Measurements from ENCODE around the gene PPIP5K2.
A peak's percentile ranks its signal among the peaks of the same experiment; 100 is the strongest.

Gene PPIP5K2

GRCh38 chr5:103101079-103101750 is 18.9 kb upstream of the PPIP5K2 start:
- no peak overlapping the region for H3K4me3 ChIP-seq (ENCODE audit: low read depth in 1 of 2, low read length in 2 of 2)
- H3K27ac ChIP-seq (ENCODE audit: low read depth, low read length): no peak overlapping the region
- no peaks in the 10 kb centered on the region for H3K9me3 ChIP-seq (ENCODE audit: low read length)
- no peaks in the 10 kb centered on the region for H3K27me3 ChIP-seq (ENCODE audit: control insufficient read depth in 1 of 2, insufficient read depth in 2 of 2, low read length in 2 of 2)
- H3K36me3 ChIP-seq (ENCODE audit: insufficient read depth, low read length): peaks cover 19% of the 10 kb centered on the region
- H3K4me1 ChIP-seq (ENCODE audit: insufficient read depth, low read length): no peaks in the 10 kb centered on the region
- no peak overlapping the region for H3K9ac ChIP-seq (ENCODE audit: low read length)

GRCh38 chr5:103102234-103102633 is 17.9 kb upstream of the PPIP5K2 start:
- Histone ChIP-seq H3K27ac (ENCODE audit: low read depth, low read length) (no peak overlapping the region), H3K36me3 (ENCODE audit: insufficient read depth, low read length) (peaks cover 19% of the 10 kb centered on the region), H3K4me1 (ENCODE audit: insufficient read depth, low read length) (no peaks in the 10 kb centered on the region), H3K9me3 (ENCODE audit: low read length) (no peaks in the 10 kb centered on the region), H3K4me3 (ENCODE audit: low read depth in 1 of 2, low read length in 2 of 2) (no peak overlapping the region), H3K9ac (ENCODE audit: low read length) (no peak overlapping the region), H3K27me3 (ENCODE audit: control insufficient read depth in 1 of 2, insufficient read depth in 2 of 2, low read length in 2 of 2) (no peaks in the 10 kb centered on the region)

DNA sequence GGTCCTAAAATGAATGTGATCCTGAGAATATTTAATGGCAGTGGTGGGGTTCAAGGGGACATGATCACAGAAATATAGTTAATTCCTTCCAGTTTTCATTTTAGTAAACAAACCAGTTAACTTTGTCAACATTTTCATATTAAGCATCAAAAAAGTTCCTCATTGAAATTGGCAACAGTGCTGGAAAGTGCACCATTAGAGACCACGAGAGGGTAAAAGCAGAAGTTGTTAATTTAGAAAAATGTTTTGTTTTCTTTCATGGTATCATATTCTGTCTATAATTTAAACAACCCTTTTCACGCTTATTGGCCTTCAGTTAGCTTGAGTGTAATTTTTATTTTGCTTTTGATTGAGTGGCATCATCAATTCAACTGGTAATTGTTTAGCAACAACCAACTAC is 12.0 kb upstream of the PPIP5K2 start:
- H3K36me3 ChIP-seq (ENCODE audit: insufficient read depth, low read length): peaks cover 5% of the 10 kb centered on the region
- no peaks in the 10 kb centered on the region for H3K9me3 ChIP-seq (ENCODE audit: low read length)
- no peaks in the 10 kb centered on the region for H3K4me1 ChIP-seq (ENCODE audit: insufficient read depth, low read length)
- no peak overlapping the region for H3K27ac ChIP-seq (ENCODE audit: low read depth, low read length)
- H3K9ac ChIP-seq (ENCODE audit: low read length): no peak overlapping the region
- no peaks in the 10 kb centered on the region for H3K27me3 ChIP-seq (ENCODE audit: control insufficient read depth in 1 of 2, insufficient read depth in 2 of 2, low read length in 2 of 2)
- H3K4me3 ChIP-seq (ENCODE audit: low read depth in 1 of 2, low read length in 2 of 2): no peak overlapping the region

DNA sequence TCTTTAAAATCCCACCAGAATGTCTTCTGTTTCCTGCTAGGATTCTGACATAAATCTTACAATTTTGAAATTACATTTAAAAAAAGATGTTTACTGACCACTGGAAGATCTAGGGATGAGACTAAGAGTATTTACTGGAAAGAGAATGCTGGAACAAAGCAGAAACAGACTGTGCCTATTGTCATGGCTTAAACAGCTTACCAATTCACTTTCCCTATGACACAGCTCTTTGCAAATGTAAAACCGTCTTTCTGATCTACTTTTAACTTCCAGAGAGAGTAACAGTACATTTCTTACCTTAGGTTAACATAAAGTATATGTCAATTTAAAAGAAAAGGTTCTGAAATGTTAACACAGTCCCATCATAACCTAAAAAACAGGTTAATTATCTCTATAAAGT is 10.8 kb upstream of the PPIP5K2 start:
- Histone ChIP-seq H3K27me3 (ENCODE audit: control insufficient read depth in 1 of 2, insufficient read depth in 2 of 2, low read length in 2 of 2) (no peaks in the 10 kb centered on the region), H3K36me3 (ENCODE audit: insufficient read depth, low read length) (no peaks in the 10 kb centered on the region), H3K27ac (ENCODE audit: low read depth, low read length) (no peak overlapping the region), H3K9ac (ENCODE audit: low read length) (no peak overlapping the region), H3K4me1 (ENCODE audit: insufficient read depth, low read length) (no peaks in the 10 kb centered on the region), H3K9me3 (ENCODE audit: low read length) (no peaks in the 10 kb centered on the region), H3K4me3 (ENCODE audit: low read depth in 1 of 2, low read length in 2 of 2) (no peak overlapping the region)

GRCh38 chr5:103110403-103110802 is 9.7 kb upstream of the PPIP5K2 start:
- no peaks in the 10 kb centered on the region for H3K27me3 ChIP-seq (ENCODE audit: control insufficient read depth in 1 of 2, insufficient read depth in 2 of 2, low read length in 2 of 2)
- no peak overlapping the region for H3K27ac ChIP-seq (ENCODE audit: low read depth, low read length)
- no peak overlapping the region for H3K9ac ChIP-seq (ENCODE audit: low read length)
- no peaks in the 10 kb centered on the region for H3K36me3 ChIP-seq (ENCODE audit: insufficient read depth, low read length)
- no peak overlapping the region for H3K4me3 ChIP-seq (ENCODE audit: low read depth in 1 of 2, low read length in 2 of 2)
- H3K9me3 ChIP-seq (ENCODE audit: low read length): no peaks in the 10 kb centered on the region
- no peaks in the 10 kb centered on the region for H3K4me1 ChIP-seq (ENCODE audit: insufficient read depth, low read length)

GRCh38 chr5:103111468-103111867 is 8.6 kb upstream of the PPIP5K2 start:
- Histone ChIP-seq H3K27ac (ENCODE audit: low read depth, low read length) (no peak overlapping the region), H3K4me1 (ENCODE audit: insufficient read depth, low read length) (no peaks in the 10 kb centered on the region), H3K9me3 (ENCODE audit: low read length) (no peaks in the 10 kb centered on the region), H3K27me3 (ENCODE audit: control insufficient read depth in 1 of 2, insufficient read depth in 2 of 2, low read length in 2 of 2) (no peaks in the 10 kb centered on the region), H3K9ac (ENCODE audit: low read length) (no peak overlapping the region), H3K36me3 (ENCODE audit: insufficient read depth, low read length) (no peaks in the 10 kb centered on the region), H3K4me3 (ENCODE audit: low read depth in 1 of 2, low read length in 2 of 2) (no peak overlapping the region)

GRCh38 chr5:103112910-103113309 is 7.2 kb upstream of the PPIP5K2 start:
- H3K4me3 ChIP-seq (ENCODE audit: low read depth in 1 of 2, low read length in 2 of 2): no peak overlapping the region
- no peaks in the 10 kb centered on the region for H3K4me1 ChIP-seq (ENCODE audit: insufficient read depth, low read length)
- no peaks in the 10 kb centered on the region for H3K9me3 ChIP-seq (ENCODE audit: low read length)
- H3K27me3 ChIP-seq (ENCODE audit: control insufficient read depth in 1 of 2, insufficient read depth in 2 of 2, low read length in 2 of 2): no peaks in the 10 kb centered on the region
- no peak overlapping the region for H3K27ac ChIP-seq (ENCODE audit: low read depth, low read length)
- no peaks in the 10 kb centered on the region for H3K36me3 ChIP-seq (ENCODE audit: insufficient read depth, low read length)
- H3K9ac ChIP-seq (ENCODE audit: low read length): no peak overlapping the region

DNA sequence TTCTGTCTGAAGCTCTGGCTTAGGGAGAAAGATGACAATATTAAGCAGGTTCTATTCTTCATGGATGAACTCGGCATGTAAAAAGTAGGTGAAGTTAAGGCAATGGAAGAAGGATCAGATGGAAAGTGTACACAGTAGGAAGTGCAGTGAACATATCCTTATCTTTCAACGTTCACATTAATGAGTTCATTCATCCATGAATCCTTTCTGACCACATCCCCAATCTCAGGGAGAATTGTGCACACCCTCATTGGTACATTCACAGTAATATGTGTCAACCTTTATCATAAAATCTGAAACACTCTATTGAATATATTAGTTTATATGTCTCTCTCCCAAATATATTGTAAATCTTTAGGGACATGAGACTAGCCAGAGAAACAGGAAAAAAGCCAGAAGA is 5.7 kb upstream of the PPIP5K2 start:
- no peaks in the 10 kb centered on the region for H3K9me3 ChIP-seq (ENCODE audit: low read length)
- no peak overlapping the region for H3K4me3 ChIP-seq (ENCODE audit: low read depth in 1 of 2, low read length in 2 of 2)
- no peak overlapping the region for H3K9ac ChIP-seq (ENCODE audit: low read length)
- no peaks in the 10 kb centered on the region for H3K36me3 ChIP-seq (ENCODE audit: insufficient read depth, low read length)
- H3K4me1 ChIP-seq (ENCODE audit: insufficient read depth, low read length): peaks cover 5% of the 10 kb centered on the region
- no peak overlapping the region for H3K27ac ChIP-seq (ENCODE audit: low read depth, low read length)
- H3K27me3 ChIP-seq (ENCODE audit: control insufficient read depth in 1 of 2, insufficient read depth in 2 of 2, low read length in 2 of 2): no peaks in the 10 kb centered on the region

DNA sequence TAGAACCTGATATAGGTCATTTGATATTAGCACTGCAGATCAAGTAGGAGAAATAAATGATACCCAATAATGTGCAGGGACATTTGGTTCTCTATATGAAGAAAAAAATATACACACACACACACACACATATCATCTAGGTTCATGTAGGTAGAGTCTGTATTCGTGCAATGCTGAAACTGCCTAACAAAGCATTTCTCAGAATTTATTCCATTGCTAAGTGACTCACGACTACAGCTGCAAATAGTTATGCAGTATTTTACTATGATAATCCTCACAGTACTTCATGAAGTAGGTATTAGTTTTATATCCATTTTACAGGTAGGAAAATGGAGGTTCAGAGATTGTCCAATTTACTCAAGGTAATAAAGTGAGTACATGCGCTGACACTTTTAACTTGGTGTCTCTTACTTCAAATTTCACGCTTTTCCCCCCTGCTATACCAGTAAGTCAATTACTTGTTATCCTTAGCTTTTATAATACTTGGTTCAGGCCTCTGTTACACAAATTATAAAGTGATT is 2.6 kb upstream of the PPIP5K2 start:
- Histone ChIP-seq H3K27ac (ENCODE audit: low read depth, low read length) (no peak overlapping the region), H3K9me3 (ENCODE audit: low read length) (no peaks in the 10 kb centered on the region), H3K36me3 (ENCODE audit: insufficient read depth, low read length) (no peaks in the 10 kb centered on the region), H3K9ac (ENCODE audit: low read length) (no peak overlapping the region), H3K27me3 (ENCODE audit: control insufficient read depth in 1 of 2, insufficient read depth in 2 of 2, low read length in 2 of 2) (no peaks in the 10 kb centered on the region), H3K4me3 (ENCODE audit: low read depth in 1 of 2, low read length in 2 of 2) (no peak overlapping the region), H3K4me1 (ENCODE audit: insufficient read depth, low read length) (peaks cover 18% of the 10 kb centered on the region)

- peak overlapping the region; percentile 95 for H3K27ac ChIP-seq (ENCODE audit: low read depth, low read length)
- H3K4me3 ChIP-seq (ENCODE audit: low read depth in 1 of 2, low read length in 2 of 2): peak overlapping the region; percentile 86 to 93
- H3K27me3 ChIP-seq (ENCODE audit: control insufficient read depth in 1 of 2, insufficient read depth in 2 of 2, low read length in 2 of 2): no peaks in the 10 kb centered on the region
- H3K9me3 ChIP-seq (ENCODE audit: low read length): no peaks in the 10 kb centered on the region
- peak overlapping the region; percentile 83 for H3K9ac ChIP-seq (ENCODE audit: low read length)
- peaks cover 21% of the 10 kb centered on the region for H3K4me1 ChIP-seq (ENCODE audit: insufficient read depth, low read length)
- H3K36me3 ChIP-seq (ENCODE audit: insufficient read depth, low read length): no peaks in the 10 kb centered on the region
Observed at GRCh38 chr5:103119070-103119764, 884 bp upstream of the PPIP5K2 start.

DNA sequence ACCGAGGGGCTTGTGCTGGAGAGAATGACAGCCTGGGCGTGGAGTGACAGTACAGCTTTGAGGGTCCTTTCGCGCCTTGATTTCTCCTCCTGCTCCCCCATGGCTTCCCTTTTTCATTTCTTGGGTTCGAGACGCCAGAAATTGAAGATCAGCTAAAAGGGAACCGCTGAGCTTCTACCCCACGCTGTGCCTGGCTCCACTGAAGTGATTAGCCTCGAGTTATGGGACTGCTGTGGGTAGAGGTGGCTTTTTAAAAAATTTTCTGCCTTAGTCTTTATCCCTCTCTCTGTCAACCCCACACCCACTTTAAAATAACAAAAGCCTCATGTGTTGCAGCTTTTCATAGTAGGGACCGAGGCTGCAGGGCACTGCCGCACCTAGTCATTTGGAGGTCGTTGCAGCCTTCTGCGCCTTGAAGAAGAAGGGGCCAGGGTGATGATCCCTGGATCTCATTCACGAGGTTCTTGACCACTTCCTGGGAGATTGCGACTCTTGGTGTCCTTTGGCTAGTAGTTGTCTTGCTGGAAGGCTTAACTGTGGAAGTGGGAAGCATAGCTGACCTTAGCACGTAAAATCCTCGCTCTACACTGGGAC is 603 bp downstream of the PPIP5K2 start:
- peak overlapping the region; percentile 86 to 93 for H3K4me3 ChIP-seq (ENCODE audit: low read depth in 1 of 2, low read length in 2 of 2)
- H3K4me1 ChIP-seq (ENCODE audit: insufficient read depth, low read length): peaks cover 25% of the 10 kb centered on the region
- no peaks in the 10 kb centered on the region for H3K27me3 ChIP-seq (ENCODE audit: control insufficient read depth in 1 of 2, insufficient read depth in 2 of 2, low read length in 2 of 2)
- no peaks in the 10 kb centered on the region for H3K9me3 ChIP-seq (ENCODE audit: low read length)
- peak overlapping the region; percentile 95 for H3K27ac ChIP-seq (ENCODE audit: low read depth, low read length)
- peak overlapping the region; percentile 81 for H3K9ac ChIP-seq (ENCODE audit: low read length)
- H3K36me3 ChIP-seq (ENCODE audit: insufficient read depth, low read length): no peaks in the 10 kb centered on the region
